D721Med (cell line): Measurements from ENCODE around the gene TMCC1.
A peak's percentile ranks its signal among the peaks of the same experiment; 100 is the strongest.

Source experiments
- DNase-seq: peaks from one replicate; pipeline ENCODE4 v3.0.0; 2011; ENCODE audit warnings: low spot score; ENCODE audit not compliant: insufficient read length
- FAIRE-seq: peaks from 2 replicates; lab custom pipeline; 2011; peaks lifted over from hg19 to GRCh38; lab: Jason Lieb, UNC
- TF ChIP-seq, protein P1 (sequence below): IDR thresholded peaks from 2 replicates; pipeline ENCODE4 v1.5.1; 2012; ENCODE audit warnings: mild to moderate bottlenecking, control low read depth; ENCODE audit not compliant: insufficient read depth; ENCODE audit errors: missing control alignments

TMCC1 gene

DNA sequence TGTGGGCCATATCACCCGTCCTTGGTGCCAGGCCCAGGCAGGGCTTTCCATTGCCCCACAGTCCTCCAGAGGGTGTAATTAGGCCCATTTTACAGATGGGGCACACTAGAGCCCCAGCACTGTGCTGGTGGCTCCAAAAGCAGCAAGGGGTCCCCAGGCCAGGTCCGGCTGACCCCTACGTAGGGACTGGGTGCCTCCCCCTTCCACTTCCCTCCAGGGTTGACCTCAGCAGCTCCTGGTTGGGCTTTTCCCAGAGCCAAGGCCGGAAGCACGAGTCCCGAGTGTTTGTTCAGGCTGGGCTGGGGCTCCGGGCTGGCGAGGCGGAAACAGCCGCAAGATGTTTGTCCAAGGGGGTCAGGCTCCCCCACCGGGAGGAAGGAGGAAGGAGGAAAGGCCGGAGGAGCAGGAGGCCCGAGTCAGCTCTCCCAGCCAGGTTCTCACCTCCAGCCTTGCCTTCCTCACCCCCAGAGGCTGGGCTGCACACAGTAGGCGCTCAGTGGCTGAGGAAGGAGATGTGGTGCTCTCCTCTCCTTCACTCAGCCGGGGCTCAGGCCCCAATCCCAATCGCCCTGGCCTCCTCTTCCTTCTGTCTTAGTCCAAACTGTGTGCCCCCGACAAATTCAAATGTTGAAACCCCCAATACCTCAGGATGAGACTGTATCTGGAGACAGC, 269.9 kb downstream of the TMCC1 start:
- TF ChIP-seq, protein P1, sequence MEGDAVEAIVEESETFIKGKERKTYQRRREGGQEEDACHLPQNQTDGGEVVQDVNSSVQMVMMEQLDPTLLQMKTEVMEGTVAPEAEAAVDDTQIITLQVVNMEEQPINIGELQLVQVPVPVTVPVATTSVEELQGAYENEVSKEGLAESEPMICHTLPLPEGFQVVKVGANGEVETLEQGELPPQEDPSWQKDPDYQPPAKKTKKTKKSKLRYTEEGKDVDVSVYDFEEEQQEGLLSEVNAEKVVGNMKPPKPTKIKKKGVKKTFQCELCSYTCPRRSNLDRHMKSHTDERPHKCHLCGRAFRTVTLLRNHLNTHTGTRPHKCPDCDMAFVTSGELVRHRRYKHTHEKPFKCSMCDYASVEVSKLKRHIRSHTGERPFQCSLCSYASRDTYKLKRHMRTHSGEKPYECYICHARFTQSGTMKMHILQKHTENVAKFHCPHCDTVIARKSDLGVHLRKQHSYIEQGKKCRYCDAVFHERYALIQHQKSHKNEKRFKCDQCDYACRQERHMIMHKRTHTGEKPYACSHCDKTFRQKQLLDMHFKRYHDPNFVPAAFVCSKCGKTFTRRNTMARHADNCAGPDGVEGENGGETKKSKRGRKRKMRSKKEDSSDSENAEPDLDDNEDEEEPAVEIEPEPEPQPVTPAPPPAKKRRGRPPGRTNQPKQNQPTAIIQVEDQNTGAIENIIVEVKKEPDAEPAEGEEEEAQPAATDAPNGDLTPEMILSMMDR = no peak
- DNase-seq = peak; percentile 2
- FAIRE-seq = no peak

GRCh38 chr3:129622933-129623332, 270.6 kb downstream of the TMCC1 start:
- DNase-seq (peak; percentile 7), FAIRE-seq (no peak)
- TF ChIP-seq, protein P1 = no peak

GRCh38 chr3:129622226-129622874, 271.2 kb downstream of the TMCC1 start:
- peak; percentile 5 for DNase-seq
- TF ChIP-seq, protein P1 = no peak
- no peak for FAIRE-seq

- DNase-seq (peak; percentile 10), FAIRE-seq (no peak)
- TF ChIP-seq, protein P1 = no peak
Measured at GRCh38 chr3:129621626-129622225, 271.8 kb downstream of the TMCC1 start.

- TF ChIP-seq, protein P1 = no peak
- DNase-seq (peak; percentile 10), FAIRE-seq (no peak)
Measured at GRCh38 chr3:129620828-129621559, 272.5 kb downstream of the TMCC1 start.

DNA sequence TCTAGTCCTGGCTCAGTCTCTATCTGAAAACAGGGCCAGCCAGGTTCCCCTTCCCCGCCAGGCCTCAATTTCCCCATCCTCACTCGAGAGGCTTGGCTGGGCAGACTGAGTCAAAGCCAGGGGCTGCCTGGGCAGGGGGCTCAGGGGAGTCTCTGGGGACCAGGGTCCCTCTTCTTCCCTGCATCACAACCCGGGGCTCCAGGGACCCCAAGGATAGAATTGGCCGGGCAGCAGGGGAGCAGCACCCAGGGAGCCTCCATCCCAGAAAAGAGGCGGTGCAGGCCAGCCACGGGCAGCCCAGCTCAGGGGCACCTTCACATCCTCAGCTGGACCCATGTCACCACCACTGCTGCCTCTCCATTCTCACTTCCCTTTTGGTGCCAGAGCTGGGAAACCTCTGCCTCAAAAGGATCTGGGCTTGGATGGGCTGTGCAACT, 273.8 kb downstream of the TMCC1 start:
- DNase-seq (no peak), FAIRE-seq (no peak)
- TF ChIP-seq, protein P1 = no peak
